ENCODE data around the gene CSGALNACT2.
A peak's percentile ranks its signal among the peaks of the same experiment; 100 is the strongest.

Gene CSGALNACT2

GRCh38 chr10:43188702-43189101, 50.5 kb downstream of the CSGALNACT2 start:
- DNase-seq: no peak

GRCh38 chr10:43190289-43190688, 52.0 kb downstream of the CSGALNACT2 start:
- no peak for DNase-seq

- no peak for DNase-seq
These were observed 52.5 kb downstream of the CSGALNACT2 start for GRCh38 chr10:43190775-43191174.

GRCh38 chr10:43192884-43193283, 54.6 kb downstream of the CSGALNACT2 start:
- no peak for DNase-seq

- no peak for DNase-seq
These were observed 55.3 kb downstream of the CSGALNACT2 start for GRCh38 chr10:43193496-43194080.

GRCh38 chr10:43194266-43194665, 56.0 kb downstream of the CSGALNACT2 start:
- DNase-seq: no peak

GRCh38 chr10:43194859-43195258, 56.6 kb downstream of the CSGALNACT2 start:
- DNase-seq: no peak

- DNase-seq: no peak
These were observed 57.3 kb downstream of the CSGALNACT2 start for GRCh38 chr10:43195557-43195956.

GRCh38 chr10:43196131-43196980, 58.1 kb downstream of the CSGALNACT2 start:
- no peak for DNase-seq

GRCh38 chr10:43196981-43197833, 59.0 kb downstream of the CSGALNACT2 start:
- DNase-seq: no peak

- DNase-seq: peak in 1 of 3 experiments; percentile 2
These were observed 59.8 kb downstream of the CSGALNACT2 start for GRCh38 chr10:43197834-43198681.

- DNase-seq: no peak
These were observed 60.4 kb downstream of the CSGALNACT2 start for GRCh38 chr10:43198682-43199005.

- DNase-seq: no peak
These were observed 60.9 kb downstream of the CSGALNACT2 start for GRCh38 chr10:43199088-43199683.

- DNase-seq: no peak
These were observed 61.7 kb downstream of the CSGALNACT2 start for GRCh38 chr10:43199684-43200537.

GRCh38 chr10:43200538-43201390, 62.5 kb downstream of the CSGALNACT2 start:
- DNase-seq: no peak

GRCh38 chr10:43201545-43202131, 63.4 kb downstream of the CSGALNACT2 start:
- no peak for DNase-seq

GRCh38 chr10:43202224-43202656, 64.0 kb downstream of the CSGALNACT2 start:
- DNase-seq: peak in 1 of 3 experiments; percentile 10

GRCh38 chr10:43202657-43203447, 64.6 kb downstream of the CSGALNACT2 start:
- DNase-seq: no peak

Data from NCI-H1417 (cell line).